Measurements from ENCODE around the gene PDPN. TPM values are rescaled to one million over a fixed set of nuclear protein-coding genes. Genes with fewer than 3 reads are reported as not detected.

PDPN gene
- total and polyA plus RNA-seq, 9 of the 15 experiments (the other 6 are each of a cell fraction or from before 2014, with no cell fraction given): 0.11 TPM; not detected in 8

- TF ChIP-seq HNRNPLL (IDR thresholded peaks at IDR 0.05; ENCODE audit: low read depth, low read length, poor library complexity, severe bottlenecking) (no peak), FOXP4 (CRISPR knock-in tag; IDR thresholded peaks at IDR 0.05; ENCODE audit: borderline replicate concordance) (no peak), POLR3G (IDR thresholded peaks at IDR 0.05; ENCODE audit: extremely low read depth, insufficient read length, insufficient replicate concordance) (no peak)
Measured at GRCh38 chr1:13593511-13594131, 10.0 kb downstream of the PDPN start (continued).

GRCh38 chr1:13595411-13595810, 11.8 kb downstream of the PDPN start:
- 0% methylated on average over 9 of the region's 10 CpGs for WGBS (ENCODE audit: insufficient coverage, low coverage, missing lambda C conversion rate)
- 0 out of 2 replicates have a peak, but pooled peaks cover 6% of the 10 kb centered on the region for H4K20me1 ChIP-seq (replicated peaks; ENCODE audit: control insufficient read depth, insufficient read depth, low read length)
- no peak for ATAC-seq
- BruUV-seq (replicated peaks): no TSS peak
- in situ Hi-C loops (cut with MboI) (no loop called here), intact Hi-C loops (cut with micrococcal nuclease) (no loop called here)
- no peaks in the 10 kb centered on the region for H3K36me3 ChIP-seq (ENCODE audit: control insufficient read depth, insufficient read depth, low read length)
- ChIA-PET POLR2A (interaction anchor here (0.9 to 1.4 kb wide), 2 partner anchors 10 to 14 kb away, joined by 3 to 6 read pairs; no protein-coding TSS in a partner anchor), CTCF (ENCODE audit: low intra/inter-chr PET ratio) (no interaction called here)
- H3K27ac ChIP-seq (ENCODE audit: extremely low read depth, low read depth, low read length): no peak overlapping the region
- no peak overlapping the region for H3K9ac ChIP-seq (ENCODE audit: insufficient read depth in 1 of 2, low read depth in 2 of 2, low read length in 2 of 2)
- no peak overlapping the region for H2AFZ ChIP-seq (ENCODE audit: low read depth, low read length)
- no peak overlapping the region for H3K4me3 ChIP-seq
- FAIRE-seq: no peak
- H3K79me2 ChIP-seq (ENCODE audit: control insufficient read depth, insufficient read depth, low read length): no peaks in the 10 kb centered on the region
- H3K4me1 ChIP-seq (replicated peaks in 1 of 2; ENCODE audit: control insufficient read depth in 2 of 2, insufficient read depth in 2 of 2, low read length in 2 of 2): no peaks in the 10 kb centered on the region
- H3K27me3 ChIP-seq (ENCODE audit: control insufficient read depth in 2 of 2, insufficient read depth in 2 of 2, low read length in 2 of 2): peaks cover 24 to 65% of the 10 kb centered on the region in 2 experiments
- no peak for DNase-seq (ENCODE audit: extremely low read depth in 1 of 4, low spot score in 3 of 4)
- H3K9me3 ChIP-seq (replicated peaks; ENCODE audit: control insufficient read depth, insufficient read depth, low read depth, low read length): no peaks in the 10 kb centered on the region
- H3K4me2 ChIP-seq (ENCODE audit: insufficient read depth, low read length): no peak overlapping the region
- H3K9me1 ChIP-seq (ENCODE audit: control insufficient read depth, insufficient read depth, low read length): no peaks in the 10 kb centered on the region
- TF ChIP-seq ZBTB12 (CRISPR knock-in tag; IDR thresholded peaks at IDR 0.05): no peak
- no peak for TF ChIP-seq ZNF583 (CRISPR knock-in tag; IDR thresholded peaks at IDR 0.05)
- TF ChIP-seq ZNF644 (tag; IDR thresholded peaks at IDR 0.05; ENCODE audit: low read depth): no peak
- no peak for TF ChIP-seq MLLT1 (IDR thresholded peaks at IDR 0.05)
- no peak for TF ChIP-seq GTF2B (IDR thresholded peaks at IDR 0.05; ENCODE audit: extremely low read depth, insufficient read length)
- TF ChIP-seq CLOCK (CRISPR knock-in tag; IDR thresholded peaks at IDR 0.05; ENCODE audit: borderline replicate concordance): no peak

Data from K562 (cell line).